ENCODE results near the gene CEP19. TPM values are rescaled to one million over a fixed set of nuclear protein-coding genes. Genes with fewer than 3 reads are reported as not detected.

The CEP19 gene, protein sequence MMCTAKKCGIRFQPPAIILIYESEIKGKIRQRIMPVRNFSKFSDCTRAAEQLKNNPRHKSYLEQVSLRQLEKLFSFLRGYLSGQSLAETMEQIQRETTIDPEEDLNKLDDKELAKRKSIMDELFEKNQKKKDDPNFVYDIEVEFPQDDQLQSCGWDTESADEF
- total RNA-seq (2014; rRNA removed; shearing (Covaris generic)), result 0.64 and 1.2 TPM in 2 replicates

DNA sequence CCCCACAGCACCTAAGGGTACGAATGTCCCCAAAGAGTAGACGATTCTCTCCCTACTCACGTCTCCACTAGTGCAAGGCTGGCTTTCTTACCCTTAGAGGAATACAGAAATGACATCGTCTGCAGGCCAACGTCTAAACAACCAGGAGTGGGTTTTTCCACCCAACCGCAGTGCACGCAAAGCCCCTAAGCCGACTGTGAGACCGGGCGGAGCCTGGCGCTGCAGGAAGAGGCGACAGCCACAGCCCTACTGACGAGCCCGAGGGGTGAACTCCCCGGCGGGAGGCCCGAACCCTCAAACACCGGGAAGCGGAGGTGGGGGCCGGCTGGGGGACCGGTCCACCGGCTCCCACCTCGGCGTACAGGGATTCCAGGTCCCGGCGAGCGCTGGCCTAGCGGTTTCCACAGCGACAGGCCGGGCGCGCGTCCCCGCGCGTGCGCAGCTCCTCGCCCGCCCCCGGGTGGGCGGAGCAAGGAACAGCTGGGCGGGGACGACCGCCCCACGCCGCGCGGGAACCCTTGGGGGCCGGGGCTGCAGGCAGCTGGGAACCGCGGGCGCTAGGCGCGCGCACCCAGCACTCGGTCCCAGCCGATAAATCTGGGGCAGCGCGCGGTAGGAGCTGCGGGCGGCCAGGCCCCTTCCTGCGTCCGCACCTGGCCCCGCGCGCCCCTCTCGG, at the start of gene CEP19, which contains the start of gene PIGX:
TSS of gene CEP19 (minus strand) at position 413 of the 676 bp plus-strand sequence. CDS start 3,593 bp downstream, outside the sequence.
TSS of gene PIGX (plus strand) at position 540 of the 676 bp plus-strand sequence.

GRCh38 chr3:196739671-196740480, 27.8 kb upstream of the CEP19 start, which contains the start of gene PAK2:
Gene PAK2, plus strand, starts transcription at chr3:196739857. Its CDS starts 42,790 bp downstream, at chr3:196782647.

Small RNAs within 50 kb of the gene (small RNA-seq; reads per million reads assigned to genes)
- gene RNU4-89P (not detected), gene RNU6-646P (not detected)

Other genes starting within 250 kb of the CEP19 start
- 13.6 and 15.4 TPM in 2 replicates for gene RNF168, start 208.5 kb downstream of the CEP19 start, total RNA-seq (2014; rRNA removed; shearing (Covaris generic))
- not detected in 2 replicates for gene SMCO1, start 196.9 kb downstream of the CEP19 start, total RNA-seq (2014; rRNA removed; shearing (Covaris generic))
- 10.2 and 14.0 TPM in 2 replicates for gene WDR53, start 143.7 kb downstream of the CEP19 start, total RNA-seq (2014; rRNA removed; shearing (Covaris generic))
- gene FBXO45, start 143.6 kb downstream of the CEP19 start, total RNA-seq (2014; rRNA removed; shearing (Covaris generic)), result 10.9 and 11.1 TPM in 2 replicates
- 1.3 and 1.4 TPM in 2 replicates for gene NRROS, start 72.6 kb downstream of the CEP19 start, total RNA-seq (2014; rRNA removed; shearing (Covaris generic))
- 20.4 and 25.8 TPM in 2 replicates for gene PIGX, start 127 bp upstream of the CEP19 start, total RNA-seq (2014; rRNA removed; shearing (Covaris generic))
- 24.3 and 26.5 TPM in 2 replicates for gene PAK2, start 27.6 kb upstream of the CEP19 start, total RNA-seq (2014; rRNA removed; shearing (Covaris generic))
- 27.7 and 32.8 TPM in 2 replicates for gene SENP5, start 155.7 kb upstream of the CEP19 start, total RNA-seq (2014; rRNA removed; shearing (Covaris generic))
- gene NCBP2, start 230.3 kb upstream of the CEP19 start, total RNA-seq (2014; rRNA removed; shearing (Covaris generic)), result 89.1 and 135 TPM in 2 replicates